Spleen (tissue), 11 donors: Measurements from ENCODE around the gene NOBOX. TPM values are rescaled to one million over a fixed set of nuclear protein-coding genes. Genes with fewer than 3 reads are reported as not detected.

ENCODE experiments used
- DNase-seq: peaks from one replicate; pipeline ENCODE4 v3.0.0-alpha.2; 2020
- H3K27ac ChIP-seq, 8 donors: fragments of 200-600 bp; sonication (generic) in 7 of 8; 1 replicate in 4 of 8; 2 replicates in 4 of 8; pipeline versions ENCODE4 v1.5.0 to v1.8.0; 2016 to 2021; ENCODE audit warnings: inconsistent platforms in 4 of 8, mild to moderate bottlenecking in 4 of 8, moderate library complexity in 1 of 8
- H3K27me3 ChIP-seq, 7 donors: fragments of 200-600 bp; sonication (generic) in 6 of 7; replicated peaks in 1 of 7; 1 replicate in 4 of 7; 2 replicates in 3 of 7; pipeline versions ENCODE4 v1.5.0 to v1.8.0; 2016 to 2021; ENCODE audit warnings: inconsistent platforms in 3 of 7, mild to moderate bottlenecking in 1 of 7
- H3K36me3 ChIP-seq, 6 donors: fragments of 200-600 bp; sonication (generic) in 5 of 6; 1 replicate in 4 of 6; 2 replicates in 2 of 6; pipeline versions ENCODE4 v1.5.0 to v1.8.0; 2016 to 2021; ENCODE audit warnings: inconsistent platforms in 2 of 6
- H3K4me1 ChIP-seq, 6 donors: fragments of 200-600 bp; sonication (generic) in 5 of 6; 1 replicate in 3 of 6; 2 replicates in 3 of 6; pipeline versions ENCODE4 v1.5.0 to v1.8.0; 2016 to 2021; ENCODE audit warnings: inconsistent platforms in 3 of 6
- H3K4me3 ChIP-seq, 8 donors: fragments of 200-600 bp; sonication (generic) in 7 of 8; 1 replicate in 4 of 8; 2 replicates in 4 of 8; pipeline versions ENCODE4 v1.5.0 to v1.8.0; 2016 to 2021; ENCODE audit warnings: inconsistent platforms in 4 of 8, mild to moderate bottlenecking in 4 of 8, moderate library complexity in 2 of 8
- H3K9me3 ChIP-seq, 8 donors: fragments of 200-600 bp; sonication (generic) in 7 of 8; 1 replicate in 4 of 8; 2 replicates in 4 of 8; pipeline versions ENCODE4 v1.5.0 to v1.8.0; 2016 to 2021; ENCODE audit warnings: inconsistent platforms in 4 of 8
- POLR2A ChIP-seq, 3 donors: fragments of 450-650 bp; IDR thresholded peaks; one replicate each; pipeline ENCODE4 v1.5.1; 2017; ENCODE audit warnings: antibody characterized with exemption in 3 of 3, mild to moderate bottlenecking in 1 of 3
- POLR2AphosphoS5 ChIP-seq, 3 donors: sonication (generic); formaldehyde crosslinking; IDR thresholded peaks; one replicate each; pipeline ENCODE4 v1.5.1; 2017; ENCODE audit warnings: antibody characterized with exemption in 3 of 3
- WGBS, 5 donors: extraction: QIAGEN DNeasy Blood & Tissue Kit in 3 of 5; methylation state at CpG; one replicate each; pipeline versions ENCODE4 v1.1.5 to v1.1.7; 2013 to 2018; 5-methylcytosine and 5-hydroxymethylcytosine counted together
- intact Hi-C: fragments of 100-400 bp; cut with DNase I; formaldehyde crosslinking; loops from one replicate; pipeline ENCODE4 v1.15.0; 2023; ENCODE audit warnings: low total_unique reads
- polyA plus RNA-seq, 3 donors: library from polyadenylated mRNA; stranded (reverse); fragments of 200-250 nt; gene quantifications; one replicate each; pipeline ENCODE4 v1.2.1, GENCODE V29; 2013
- total RNA-seq, 7 donors: library from RNA; depleted of rRNA in 3 of 7; stranded (reverse); fragments of >200 nt in 3 of 7; fragmentation: NEBNext Ultra II Directional in 4 of 7; extraction: Animal tissue kit (Norgen Biotek cat#: 25700) in 4 of 7; gene quantifications; one replicate each; pipeline versions ENCODE4 v1.1.0 to v1.2.1, GENCODE V29; 2016 to 2021
- TF ChIP-seq, protein P1 (sequence below), 11 experiments: fragments of 200-600 bp in 7 of 11; fragments of 450-650 bp in 4 of 11; sonication (generic) in 4 of 11; IDR thresholded peaks in 8 of 11; conservative IDR thresholded peaks in 3 of 11; 1 replicate in 7 of 11; 2 replicates in 4 of 11; pipeline versions ENCODE4 v1.4.0 to v1.8.0; 2016 to 2021; ENCODE audit warnings: antibody characterized with exemption in 11 of 11, inconsistent platforms in 4 of 11, mild to moderate bottlenecking in 1 of 11
- donor health status: healthy with polysubstance abuse.
- donor health status: DM: no; HTN: no; CAD: no; lungs with moderate emphysema.
- donor health status: DM: no; HTN: no; CAD: no.
- donor health status: Bipolar disorder and iron deficiency.
- donor health status: healthy.
- donor health status: DM: no; HTN: no; CAD: no.
- donor health status: DM: yes; HTN: yes; CAD: no.

The NOBOX gene
- total and polyA plus RNA-seq, 10 donors, result not detected

DNA sequence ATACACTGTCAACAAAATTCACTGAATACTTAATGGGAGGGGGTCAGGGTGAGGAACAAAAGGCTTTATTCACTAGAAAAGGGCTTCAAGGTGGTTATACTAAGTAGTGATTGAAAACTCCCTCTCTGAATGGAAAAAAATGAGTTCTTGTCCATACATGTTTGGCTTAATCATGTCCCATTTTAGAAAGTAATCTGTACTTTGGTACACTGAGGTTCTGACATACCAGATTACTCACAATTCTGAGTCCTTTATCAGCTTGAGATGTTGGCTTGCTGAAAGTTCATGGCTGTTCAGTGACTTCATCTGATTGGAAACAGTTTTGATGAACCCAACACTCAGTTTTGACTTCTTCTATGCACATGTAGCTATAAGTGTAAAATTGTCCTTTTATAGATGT is 12.8 kb upstream of the NOBOX start:
- no peaks in the 10 kb centered on the region for H3K36me3 ChIP-seq
- TF ChIP-seq, protein P1, sequence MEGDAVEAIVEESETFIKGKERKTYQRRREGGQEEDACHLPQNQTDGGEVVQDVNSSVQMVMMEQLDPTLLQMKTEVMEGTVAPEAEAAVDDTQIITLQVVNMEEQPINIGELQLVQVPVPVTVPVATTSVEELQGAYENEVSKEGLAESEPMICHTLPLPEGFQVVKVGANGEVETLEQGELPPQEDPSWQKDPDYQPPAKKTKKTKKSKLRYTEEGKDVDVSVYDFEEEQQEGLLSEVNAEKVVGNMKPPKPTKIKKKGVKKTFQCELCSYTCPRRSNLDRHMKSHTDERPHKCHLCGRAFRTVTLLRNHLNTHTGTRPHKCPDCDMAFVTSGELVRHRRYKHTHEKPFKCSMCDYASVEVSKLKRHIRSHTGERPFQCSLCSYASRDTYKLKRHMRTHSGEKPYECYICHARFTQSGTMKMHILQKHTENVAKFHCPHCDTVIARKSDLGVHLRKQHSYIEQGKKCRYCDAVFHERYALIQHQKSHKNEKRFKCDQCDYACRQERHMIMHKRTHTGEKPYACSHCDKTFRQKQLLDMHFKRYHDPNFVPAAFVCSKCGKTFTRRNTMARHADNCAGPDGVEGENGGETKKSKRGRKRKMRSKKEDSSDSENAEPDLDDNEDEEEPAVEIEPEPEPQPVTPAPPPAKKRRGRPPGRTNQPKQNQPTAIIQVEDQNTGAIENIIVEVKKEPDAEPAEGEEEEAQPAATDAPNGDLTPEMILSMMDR (IDR thresholded peaks at IDR 0.05 in 8 of 11, conservative IDR thresholded peaks at IDR 0.05 in 3 of 11), result no peak
- no peak for TF ChIP-seq POLR2A (IDR thresholded peaks at IDR 0.05)
- TF ChIP-seq POLR2AphosphoS5 (IDR thresholded peaks at IDR 0.05), result no peak
- peaks cover 0 to 14% (median 8%) of the 10 kb centered on the region in 8 donors for H3K9me3 ChIP-seq
- intact Hi-C loops, result no loop called here
- H3K4me3 ChIP-seq, result no peak overlapping the region
- no peak for DNase-seq
- peaks cover 0 to 5% (median 0%) of the 10 kb centered on the region in 7 donors for H3K27me3 ChIP-seq
- no peaks in the 10 kb centered on the region for H3K4me1 ChIP-seq
- H3K27ac ChIP-seq, result no peak overlapping the region

DNA sequence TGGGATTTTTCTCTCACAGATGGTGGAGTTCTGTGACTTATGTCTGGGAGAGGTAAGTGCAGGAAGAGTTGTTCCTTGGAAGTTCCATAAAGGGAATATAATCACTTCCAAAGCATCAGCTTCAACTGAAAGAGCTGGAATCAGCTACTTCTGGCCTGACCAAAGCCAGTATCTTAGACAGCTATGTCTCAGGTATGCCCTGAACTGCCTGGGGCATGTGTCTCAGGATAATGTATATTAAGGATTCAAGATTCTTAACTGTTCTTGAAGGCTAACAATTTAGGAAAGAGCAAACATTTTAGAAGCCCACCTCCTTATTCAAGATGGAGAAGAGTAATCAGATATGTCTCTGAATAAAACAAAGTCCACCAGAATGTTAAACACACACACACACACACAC is 12.4 kb upstream of the NOBOX start:
- TF ChIP-seq POLR2A (IDR thresholded peaks at IDR 0.05) (no peak), POLR2AphosphoS5 (IDR thresholded peaks at IDR 0.05) (no peak)
- TF ChIP-seq, protein P1 (IDR thresholded peaks at IDR 0.05 in 8 of 11, conservative IDR thresholded peaks at IDR 0.05 in 3 of 11), result no peak
- no peak overlapping the region for H3K27ac ChIP-seq
- H3K4me3 ChIP-seq, result no peak overlapping the region
- DNase-seq, result no peak
- H3K9me3 ChIP-seq, result peaks cover 0 to 14% (median 8%) of the 10 kb centered on the region in 8 donors
- intact Hi-C loops, result no loop called here
- no peaks in the 10 kb centered on the region for H3K4me1 ChIP-seq
- peaks cover 0 to 5% (median 0%) of the 10 kb centered on the region in 7 donors for H3K27me3 ChIP-seq
- no peaks in the 10 kb centered on the region for H3K36me3 ChIP-seq

DNA sequence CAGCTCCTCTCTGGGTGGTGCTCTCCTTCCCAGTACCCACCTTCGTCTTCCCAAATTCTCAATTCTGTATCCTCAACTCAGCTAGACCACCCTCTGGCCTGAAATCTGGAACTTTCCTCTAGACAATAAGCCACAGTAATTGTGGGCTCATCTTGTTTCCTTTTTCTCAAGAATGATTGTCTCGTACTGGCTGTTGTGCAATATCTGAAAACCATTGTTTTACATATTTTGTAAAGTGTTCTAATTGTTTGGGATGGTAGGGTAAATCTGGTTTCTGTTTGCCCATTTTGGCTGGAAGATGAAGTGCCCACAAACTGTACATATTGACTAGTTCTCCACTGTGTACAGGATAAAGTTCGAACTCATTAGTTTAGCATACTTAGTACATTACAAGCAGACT is 11.3 kb upstream of the NOBOX start:
- peaks cover 0 to 5% (median 0%) of the 10 kb centered on the region in 7 donors for H3K27me3 ChIP-seq
- TF ChIP-seq POLR2A (IDR thresholded peaks at IDR 0.05) (no peak), POLR2AphosphoS5 (IDR thresholded peaks at IDR 0.05) (no peak)
- TF ChIP-seq, protein P1 (IDR thresholded peaks at IDR 0.05 in 8 of 11, conservative IDR thresholded peaks at IDR 0.05 in 3 of 11), result no peak
- DNase-seq, result no peak
- H3K27ac ChIP-seq, result no peak overlapping the region
- no peaks in the 10 kb centered on the region for H3K4me1 ChIP-seq
- peaks cover 0 to 14% (median 8%) of the 10 kb centered on the region in 8 donors for H3K9me3 ChIP-seq
- intact Hi-C loops, result no loop called here
- H3K4me3 ChIP-seq, result no peak overlapping the region
- WGBS, 5 donors, result 32 to 80% (median 56%) methylated on average over 3 of the region's 3 CpGs
- no peaks in the 10 kb centered on the region for H3K36me3 ChIP-seq

DNA sequence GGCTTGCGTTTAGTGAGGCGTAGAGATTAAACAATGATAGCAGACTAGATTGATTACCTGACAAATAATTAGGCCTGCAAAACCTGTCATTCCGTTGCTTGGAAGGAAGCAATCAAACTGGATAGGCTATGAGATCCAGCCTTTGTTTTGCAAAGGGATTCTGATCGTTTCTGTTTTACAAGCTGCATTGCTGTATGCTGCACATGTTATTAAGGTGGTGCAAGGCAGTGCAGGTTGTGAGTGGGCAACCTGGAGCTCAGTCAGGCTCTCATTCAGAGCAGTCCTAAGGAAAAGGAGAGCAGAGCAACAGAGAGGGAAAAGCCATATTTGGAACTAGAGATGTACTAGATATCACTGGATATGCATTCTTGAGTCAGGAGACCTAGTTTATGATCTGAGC is 6.9 kb upstream of the NOBOX start:
- 23 to 41% (median 35%) methylated on average over 4 of the region's 4 CpGs for WGBS, 5 donors
- DNase-seq, result no peak
- TF ChIP-seq POLR2A (IDR thresholded peaks at IDR 0.05), result no peak
- TF ChIP-seq POLR2AphosphoS5 (IDR thresholded peaks at IDR 0.05), result no peak
- TF ChIP-seq, protein P1 (IDR thresholded peaks at IDR 0.05 in 8 of 11, conservative IDR thresholded peaks at IDR 0.05 in 3 of 11), result no peak
- intact Hi-C loops, result no loop called here
- Histone ChIP-seq H3K4me1 (no peaks in the 10 kb centered on the region), H3K4me3 (no peak overlapping the region), H3K27me3 (peaks cover 0 to 7% (median 0%) of the 10 kb centered on the region in 7 donors), H3K9me3 (no peaks in the 10 kb centered on the region), H3K36me3 (no peaks in the 10 kb centered on the region), H3K27ac (no peak overlapping the region)
